ENCODE data around the gene AXL. TPM values are rescaled to one million over a fixed set of nuclear protein-coding genes. Genes with fewer than 3 reads are reported as not detected.

AXL gene
- total and polyA plus RNA-seq, 9 of the 15 experiments (the other 6 are each of a cell fraction or from before 2014, with no cell fraction given) = 0.80 to 6.6 (median 1.6) TPM

- TF ChIP-seq ZNF830 (CRISPR knock-in tag; IDR thresholded peaks at IDR 0.05) (peak; percentile 96), MITF (IDR thresholded peaks at IDR 0.05) (peak; percentile 97), KDM4B (IDR thresholded peaks at IDR 0.05; ENCODE audit: borderline replicate concordance in 2 of 2, low read depth in 1 of 2) (peak in 1 of 2 experiments; percentile 88; a peak in 1 of 4 replicates), SMAD4 (CRISPR knock-in tag; conservative IDR thresholded peaks at IDR 0.05) (peak; percentile 93), PTBP1 (IDR thresholded peaks at IDR 0.05; ENCODE audit: low read depth, low read length) (no peak), IRF1 (CRISPR knock-in tag; IDR thresholded peaks at IDR 0.05; ENCODE audit: borderline replicate concordance) (no peak), MAFF (IDR thresholded peaks at IDR 0.05; ENCODE audit: low read length) (no peak), ETV1 (tag; conservative IDR thresholded peaks at IDR 0.05; ENCODE audit: low read depth) (0 out of 2 replicates have a peak, but pooled peaks have one; percentile 57), ZNF75A (CRISPR knock-in tag; IDR thresholded peaks at IDR 0.05) (no peak), TOE1 (IDR thresholded peaks at IDR 0.05; ENCODE audit: borderline replicate concordance) (peak; percentile 94), TOE1 (CRISPR knock-in tag; IDR thresholded peaks at IDR 0.05; ENCODE audit: borderline replicate concordance, low read depth) (no peak), ZNF282 (CRISPR knock-in tag; IDR thresholded peaks at IDR 0.05) (no peak), CREBBP (IDR thresholded peaks at IDR 0.05; ENCODE audit: low read depth, low read length) (no peak), FOSL1 (tag; conservative IDR thresholded peaks at IDR 0.05) (peak; percentile 65), CBFB (CRISPR knock-in tag; IDR thresholded peaks at IDR 0.05) (peak; percentile 84; the same call in 1 of the 2 replicates), RNF219 (CRISPR knock-in tag; IDR thresholded peaks at IDR 0.05) (no peak), PTTG1 (tag; IDR thresholded peaks at IDR 0.05; ENCODE audit: low read depth) (no peak), HES1 (IDR thresholded peaks at IDR 0.05; ENCODE audit: low read depth) (peak; percentile 48; the same call in 1 of the 2 replicates), PKNOX1 (IDR thresholded peaks at IDR 0.05) (0 out of 2 replicates have a peak, but pooled peaks have one; percentile 4)
These were observed 91.2 kb downstream of the AXL start, which contains the start of gene CCDC97 (continued) for GRCh38 chr19:41310033-41310831.
